ENCODE measurements around the gene SYNJ2. TPM values are rescaled to one million over a fixed set of nuclear protein-coding genes. Genes with fewer than 3 reads are reported as not detected.

Gene SYNJ2
- total RNA-seq, 2 experiments from 2014 or later, result 42.4 to 42.7 TPM

GRCh38 chr6:158142789-158143188 lies 161.1 kb downstream of the SYNJ2 start:
- no peak overlapping the region for H3K4me3 Mint-ChIP-seq
- intact Hi-C loops (cut with micrococcal nuclease), result loop anchor here (2.0 kb wide), 1 partner anchor 64 kb away; no protein-coding TSS in a partner anchor
- peaks cover 15% of the 10 kb centered on the region for H3K36me3 Mint-ChIP-seq (ENCODE audit: low read depth)
- H3K27me3 Mint-ChIP-seq (ENCODE audit: low read depth), result no peaks in the 10 kb centered on the region
- H3K4me1 Mint-ChIP-seq (ENCODE audit: low read depth), result no peaks in the 10 kb centered on the region
- DNase-seq, result no peak
- no peaks in the 10 kb centered on the region for H3K9me3 Mint-ChIP-seq
- CTCF ChIA-PET, result interaction anchor here (0.5 to 1.2 kb wide), 4 partner anchors 8 to 558 kb away, joined by 3 to 4 read pairs (median 4); no protein-coding TSS in a partner anchor
- no peak overlapping the region for H3K27ac Mint-ChIP-seq

- CTCF ChIA-PET, result interaction anchor here (2.6 kb wide), 1 partner anchor 62 kb away, joined by 8 read pairs; no protein-coding TSS in a partner anchor
- no peaks in the 10 kb centered on the region for H3K4me1 Mint-ChIP-seq (ENCODE audit: low read depth)
These were observed 162.0 kb downstream of the SYNJ2 start for GRCh38 chr6:158143700-158144099.

More at GRCh38 chr6:158143700-158144099, 162.0 kb downstream of the SYNJ2 start:
- H3K27ac Mint-ChIP-seq, result no peak overlapping the region
- DNase-seq, result peak; percentile 17
- intact Hi-C loops (cut with micrococcal nuclease), result loop anchor here (2.0 kb wide), 1 partner anchor 63 kb away; no protein-coding TSS in a partner anchor
- no peak overlapping the region for H3K4me3 Mint-ChIP-seq
- H3K36me3 Mint-ChIP-seq (ENCODE audit: low read depth), result peaks cover 16% of the 10 kb centered on the region
- no peaks in the 10 kb centered on the region for H3K9me3 Mint-ChIP-seq
- no peaks in the 10 kb centered on the region for H3K27me3 Mint-ChIP-seq (ENCODE audit: low read depth)

Other genes with a start within 250 kb of the SYNJ2 start
- gene SNX9, start 158.6 kb upstream of the SYNJ2 start, total RNA-seq, result 10 to 100 TPM; 34.3 to 34.6 TPM
- 1 to 10 TPM; 3.1 to 4.8 TPM for gene SERAC1, start 186.4 kb downstream of the SYNJ2 start, total RNA-seq
- gene GTF2H5, start 186.5 kb downstream of the SYNJ2 start, total RNA-seq, result 10 to 100 TPM; 28.6 to 29.4 TPM

All from activated naive CD4-positive, alpha-beta T cell treated with anti-CD3 and anti-CD28 coated beads for 36 hours (primary cell).